HG03575 (cell line): Measurements from ENCODE around the gene IRF5.
"Not testable (repeated sequence)": the region's sequence is repeated elsewhere in the genome, so short reads cannot be mapped to it uniquely, and the experiment has no call there.

Experiments
- ATAC-seq: cut with Tn5 transposase; IDR thresholded peaks from one replicate; pipeline ENCODE4 v1.9.1; 2021; ENCODE audit not compliant: unreplicated experiment, insufficient number of reproducible peaks, low FRiP score; ENCODE audit errors: extremely low read depth

The IRF5 gene

GRCh38 chr7:128934361-128935341 lies 3.1 kb upstream of the IRF5 start:
- ATAC-seq = no peak

- ATAC-seq = no peak
These were observed 2.4 kb upstream of the IRF5 start for GRCh38 chr7:128935342-128935730.

DNA sequence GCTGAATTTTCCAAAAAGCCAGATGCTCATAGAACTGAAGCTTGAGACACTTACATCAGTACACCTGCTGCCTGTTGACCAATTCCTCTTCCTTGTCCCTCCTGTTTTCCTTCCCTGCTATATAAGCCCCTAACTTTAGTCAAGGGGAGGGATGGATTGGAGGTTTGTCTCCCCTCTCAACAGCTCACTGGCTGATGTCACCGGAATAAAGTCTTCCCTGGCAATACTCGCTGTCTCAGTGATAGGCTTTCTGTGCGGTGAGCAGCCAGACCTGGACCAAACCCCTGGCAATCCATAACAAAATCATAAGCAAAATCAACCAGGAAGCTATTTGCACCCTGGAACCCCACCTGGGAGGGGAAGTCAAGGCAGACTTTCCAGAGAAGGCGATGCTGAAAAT lies 929 bp upstream of the IRF5 start:
- ATAC-seq = no peak

DNA sequence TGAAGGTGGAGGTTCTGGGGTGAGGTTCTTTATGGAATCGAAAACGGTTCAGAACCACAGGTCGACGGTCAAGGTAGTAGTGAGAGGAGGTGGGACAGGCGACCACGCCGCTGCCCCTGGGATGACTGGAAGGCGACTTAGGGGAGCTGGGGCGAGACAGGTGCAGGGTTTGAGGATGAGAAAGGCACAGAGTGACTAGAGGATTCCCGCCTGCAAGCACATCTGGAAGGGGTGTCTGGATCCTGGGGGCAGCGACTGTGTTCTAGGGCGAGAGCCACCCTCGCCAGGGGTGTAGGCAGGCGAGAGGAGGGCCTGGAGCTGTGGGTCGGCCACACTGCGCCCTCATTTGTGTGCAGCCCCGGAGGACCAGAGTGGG lies 468 bp upstream of the IRF5 start:
- no peak for ATAC-seq

- ATAC-seq = no peak
These were observed 882 bp downstream of the IRF5 start for GRCh38 chr7:128938544-128939074.

DNA sequence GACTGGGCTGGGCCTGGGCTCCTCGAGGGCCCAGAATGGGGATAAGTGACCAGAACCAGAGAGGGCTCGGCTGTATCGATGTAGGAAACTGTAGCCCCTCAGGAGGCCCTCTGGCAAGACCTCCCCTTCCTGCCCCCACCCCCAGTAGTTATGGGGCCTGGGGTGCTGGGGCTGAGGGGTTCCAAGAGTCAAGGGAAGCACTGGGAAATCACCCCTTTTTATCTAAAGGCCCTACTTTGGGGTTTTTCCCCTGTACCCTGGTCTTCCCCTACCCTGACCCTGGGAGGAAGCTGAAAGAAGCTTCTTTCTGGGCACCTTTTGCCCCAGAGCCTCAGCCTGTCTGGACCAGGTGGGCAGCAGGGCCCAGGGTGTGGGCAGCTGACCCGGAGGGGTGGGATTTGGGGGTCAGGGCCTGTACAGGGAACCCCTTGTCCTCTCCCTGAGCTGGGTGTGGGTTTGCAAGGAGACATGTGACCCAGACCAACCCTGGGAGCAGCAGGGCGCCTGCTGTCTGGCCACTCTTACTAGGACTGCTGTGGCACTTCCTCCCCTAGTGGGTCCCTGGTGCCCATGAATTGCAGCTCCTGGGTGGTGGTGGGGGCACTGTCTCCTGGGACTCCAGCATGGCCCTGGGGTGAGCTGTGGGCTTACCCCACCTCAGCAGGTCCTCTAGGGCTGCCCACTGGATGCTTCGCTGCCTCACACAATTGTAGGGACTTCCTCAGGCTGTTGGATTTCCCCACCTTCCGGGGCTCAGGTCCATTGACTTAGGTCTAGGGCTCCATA lies 1.5 kb downstream of the IRF5 start:
- no peak for ATAC-seq

DNA sequence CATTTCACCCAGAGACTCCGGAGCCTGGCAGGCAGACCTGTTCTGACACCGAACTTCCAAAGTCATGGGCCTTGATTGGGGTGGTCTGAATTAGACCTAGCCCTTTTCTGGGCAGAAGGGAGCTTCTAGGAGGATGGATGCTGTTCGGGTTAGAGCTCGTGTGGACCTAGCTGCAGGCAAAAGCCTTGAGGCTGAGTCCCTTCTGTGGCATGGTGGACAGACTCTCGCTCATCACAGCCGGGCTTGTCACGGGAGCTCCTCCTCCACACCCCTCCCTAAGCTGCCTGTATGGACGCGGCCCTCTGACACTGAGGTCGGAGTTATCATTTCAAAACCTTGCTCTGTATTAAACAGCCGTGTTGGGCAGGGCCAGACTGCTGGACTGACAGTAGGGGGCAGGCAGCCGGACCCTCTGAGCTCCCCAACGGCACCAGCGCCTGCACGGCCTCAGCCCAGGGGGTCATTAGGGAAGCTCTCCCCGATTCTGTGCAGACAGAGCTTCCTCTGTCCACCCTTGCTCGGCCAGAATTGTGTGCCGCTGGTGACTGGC lies 2.2 kb downstream of the IRF5 start:
- no peak for ATAC-seq

DNA sequence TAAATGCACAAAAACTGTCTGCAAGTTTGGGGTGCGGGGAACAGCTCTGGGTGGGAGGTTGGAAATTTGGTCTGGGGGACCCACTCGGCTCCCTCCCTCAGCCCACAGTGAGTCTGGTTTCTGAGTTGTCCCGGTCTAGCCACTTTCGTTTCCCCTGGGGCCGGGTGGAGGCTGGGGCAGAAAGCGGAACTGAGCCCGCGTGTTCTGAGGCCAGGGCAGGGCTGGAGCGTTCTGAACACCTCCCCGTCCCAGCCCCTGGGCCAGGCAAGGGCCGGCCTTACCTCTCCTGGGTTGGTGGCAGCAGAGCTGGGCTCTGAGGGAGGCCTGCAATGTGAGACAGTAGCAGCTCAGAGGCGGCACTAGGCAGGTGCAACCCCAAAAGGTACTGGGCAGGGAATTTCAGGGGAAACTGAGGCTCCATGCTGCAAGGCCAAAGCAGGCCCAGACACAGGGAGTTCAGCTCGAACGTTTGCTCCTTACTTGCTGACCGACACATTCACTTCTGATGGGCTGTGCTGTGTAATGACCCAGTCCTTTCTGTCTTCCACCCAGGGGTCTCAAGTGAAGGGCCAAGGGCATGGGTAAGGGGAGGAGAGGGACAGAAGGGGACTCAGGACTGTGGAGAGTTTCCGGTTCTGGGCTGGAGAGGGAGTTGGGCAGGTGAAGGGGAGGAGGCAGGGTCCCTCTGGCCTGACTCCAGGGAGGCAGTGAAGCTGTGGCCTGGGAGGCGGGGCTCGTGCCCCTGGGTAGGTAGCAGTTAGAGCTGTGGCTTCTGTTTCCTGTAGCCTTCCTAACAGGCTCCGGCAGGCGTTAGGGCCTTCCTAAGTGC lies 3.0 kb downstream of the IRF5 start:
- no peak for ATAC-seq

DNA sequence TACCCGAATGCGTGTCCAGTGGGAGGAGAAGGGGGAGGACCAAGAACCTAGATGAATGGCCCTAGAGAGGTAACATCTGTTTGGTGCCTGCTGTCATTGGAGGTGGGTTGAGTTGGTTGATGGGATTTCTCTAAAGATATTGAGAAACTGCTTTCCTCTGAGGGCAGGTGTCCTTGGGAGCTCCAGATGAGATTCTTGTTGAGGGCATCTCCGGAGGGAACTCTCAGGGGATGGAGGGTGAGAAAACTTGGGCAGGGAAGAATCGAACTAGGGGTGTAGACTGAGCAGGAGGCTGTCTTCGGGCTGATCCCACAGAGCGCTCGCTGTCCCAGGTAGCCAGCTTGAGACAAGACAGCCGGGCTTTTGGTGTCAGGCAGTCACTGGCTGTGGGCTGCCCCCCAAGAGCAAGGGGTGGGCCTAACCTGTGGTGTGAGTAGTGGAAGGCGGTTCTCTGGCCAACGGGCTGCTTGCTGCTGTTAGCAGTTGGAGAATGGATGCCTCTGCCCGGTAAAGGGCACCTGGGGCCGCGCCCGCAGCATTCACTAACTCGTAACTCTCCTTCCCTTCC lies 3.7 kb downstream of the IRF5 start:
- ATAC-seq = no peak

GRCh38 chr7:128941946-128942526 lies 4.3 kb downstream of the IRF5 start:
- ATAC-seq = no peak

- ATAC-seq = not testable (repeated sequence)
These were observed 5.5 kb downstream of the IRF5 start for GRCh38 chr7:128943251-128943650.

- ATAC-seq = no peak
These were observed 6.9 kb downstream of the IRF5 start for GRCh38 chr7:128944487-128945236.

- ATAC-seq = no peak
These were observed 8.1 kb downstream of the IRF5 start for GRCh38 chr7:128945668-128946366.

DNA sequence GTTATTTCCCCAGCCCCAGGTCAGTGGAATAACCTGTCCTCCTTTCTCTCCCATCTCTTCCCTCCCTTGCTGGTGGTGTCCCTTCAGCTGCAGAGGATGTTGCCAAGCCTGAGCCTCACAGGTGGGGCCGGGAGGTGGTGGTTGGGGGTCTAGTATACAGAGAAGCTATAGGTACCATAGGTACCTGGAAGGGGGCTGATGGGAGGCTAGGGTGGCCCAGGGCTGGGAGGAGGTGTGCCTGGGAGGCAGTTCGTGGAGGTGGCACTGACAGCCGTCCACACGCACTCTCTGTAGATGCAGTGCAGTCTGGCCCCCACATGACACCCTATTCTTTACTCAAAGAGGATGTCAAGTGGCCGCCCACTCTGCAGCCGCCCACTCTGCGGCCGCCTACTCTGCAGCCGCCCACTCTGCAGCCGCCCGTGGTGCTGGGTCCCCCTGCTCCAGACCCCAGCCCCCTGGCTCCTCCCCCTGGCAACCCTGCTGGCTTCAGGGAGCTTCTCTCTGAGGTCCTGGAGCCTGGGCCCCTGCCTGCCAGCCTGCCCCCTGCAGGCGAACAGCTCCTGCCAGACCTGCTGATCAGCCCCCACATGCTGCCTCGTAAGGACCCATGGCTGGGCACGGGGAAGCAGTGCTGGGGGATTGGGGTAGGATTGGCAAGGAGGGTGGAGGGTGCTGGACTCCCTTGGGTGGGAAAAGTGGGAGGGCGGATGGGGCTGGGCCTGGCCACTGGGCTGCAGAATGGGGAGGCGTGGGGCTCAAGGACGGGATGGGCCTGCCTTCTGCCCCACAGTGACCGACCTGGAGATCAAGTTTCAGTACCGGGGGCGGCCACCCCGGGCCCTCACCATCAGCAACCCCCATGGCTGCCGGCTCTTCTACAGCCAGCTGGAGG lies 9.5 kb downstream of the IRF5 start:
- ATAC-seq = no peak

DNA sequence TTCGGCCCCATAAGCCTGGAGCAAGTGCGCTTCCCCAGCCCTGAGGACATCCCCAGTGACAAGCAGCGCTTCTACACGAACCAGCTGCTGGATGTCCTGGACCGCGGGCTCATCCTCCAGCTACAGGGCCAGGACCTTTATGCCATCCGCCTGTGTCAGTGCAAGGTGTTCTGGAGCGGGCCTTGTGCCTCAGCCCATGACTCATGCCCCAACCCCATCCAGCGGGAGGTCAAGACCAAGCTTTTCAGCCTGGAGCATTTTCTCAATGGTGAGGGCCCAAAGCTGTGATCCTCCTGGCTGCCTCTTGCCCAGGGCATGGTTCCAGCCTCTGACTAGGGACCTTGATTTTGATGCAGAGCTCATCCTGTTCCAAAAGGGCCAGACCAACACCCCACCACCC lies 10.1 kb downstream of the IRF5 start:
- ATAC-seq = no peak
